CD4-positive, alpha-beta T cell treated with Interleukin-15 for 1 hour (primary cell): ENCODE results near the gene MTIF2.
"Not testable (repeated sequence)": the region's sequence is repeated elsewhere in the genome, so short reads cannot be mapped to it uniquely, and the experiment has no call there.

Source experiments
- DNase-seq: peaks from one replicate; pipeline ENCODE4 v3.0.0-alpha.2; 2020

Gene MTIF2

GRCh38 chr2:55268907-55269644, at the start of gene MTIF2:
TSS of gene MTIF2 (minus strand) at chr2:55269231. CDS start at chr2:55263858, 5,373 bp downstream.
- DNase-seq, result peak; percentile 90

DNA sequence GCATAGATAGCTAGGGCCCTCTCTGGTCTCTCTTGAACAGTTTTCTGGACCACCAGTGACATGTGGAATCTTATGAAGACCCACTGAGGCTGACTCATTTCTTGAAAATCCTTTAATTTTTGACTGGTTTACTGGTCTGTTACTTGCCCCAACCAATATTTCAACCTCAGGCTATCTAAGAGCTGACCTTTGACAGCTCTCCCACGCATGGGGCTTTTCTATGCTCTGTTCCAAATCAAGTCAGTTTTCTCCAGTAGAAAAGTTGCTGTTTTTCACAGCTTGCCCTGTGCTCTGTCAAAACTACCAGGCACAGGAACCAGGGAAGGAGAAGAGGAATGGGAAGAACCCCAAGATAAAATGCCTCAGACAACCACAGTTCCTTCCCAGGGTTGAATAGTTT, 46.0 kb upstream of the MTIF2 start:
- no peak for DNase-seq

DNA sequence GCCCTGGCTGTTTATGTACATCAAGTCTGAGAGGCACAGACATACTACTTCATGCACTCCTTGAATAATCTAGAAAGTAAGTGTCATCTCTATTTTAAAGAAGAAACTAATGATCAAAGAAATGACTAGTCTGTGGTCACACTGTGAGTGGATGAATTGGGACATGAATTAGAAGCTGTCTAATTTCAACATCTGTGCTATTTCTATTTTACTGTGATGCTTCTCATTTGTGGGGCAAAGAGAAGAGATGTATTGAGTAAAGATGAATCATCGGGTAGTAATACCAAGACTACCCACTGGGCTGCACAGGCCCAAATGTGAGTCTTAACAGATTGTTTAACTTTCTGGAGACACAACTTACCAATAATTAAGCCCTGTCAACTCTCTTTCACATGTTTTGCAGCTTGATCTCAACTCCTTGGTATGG, 42.4 kb upstream of the MTIF2 start:
- DNase-seq, result no peak

DNA sequence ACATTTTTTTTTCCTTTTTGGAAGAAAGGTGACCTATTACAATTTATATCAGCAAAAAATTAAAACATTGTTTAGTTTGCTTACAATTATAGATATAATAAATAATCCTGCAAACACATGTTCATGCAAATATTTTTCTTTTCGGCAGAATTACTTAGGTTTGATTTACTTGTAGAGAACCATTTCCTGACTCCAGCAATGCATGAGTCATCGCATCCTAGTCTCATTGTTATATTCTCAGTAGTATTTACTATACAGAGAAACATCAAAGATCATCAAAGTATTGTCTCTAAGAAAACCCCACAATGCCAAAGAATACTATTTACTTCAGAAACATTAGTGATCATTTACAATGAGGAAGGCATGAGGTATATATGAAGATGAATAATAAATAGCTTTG, 40.4 kb upstream of the MTIF2 start:
- DNase-seq, result no peak

- DNase-seq, result no peak
These were observed 33.2 kb upstream of the MTIF2 start for GRCh38 chr2:55302241-55302640.

GRCh38 chr2:55301277-55301676, 32.2 kb upstream of the MTIF2 start:
- DNase-seq, result no peak

DNA sequence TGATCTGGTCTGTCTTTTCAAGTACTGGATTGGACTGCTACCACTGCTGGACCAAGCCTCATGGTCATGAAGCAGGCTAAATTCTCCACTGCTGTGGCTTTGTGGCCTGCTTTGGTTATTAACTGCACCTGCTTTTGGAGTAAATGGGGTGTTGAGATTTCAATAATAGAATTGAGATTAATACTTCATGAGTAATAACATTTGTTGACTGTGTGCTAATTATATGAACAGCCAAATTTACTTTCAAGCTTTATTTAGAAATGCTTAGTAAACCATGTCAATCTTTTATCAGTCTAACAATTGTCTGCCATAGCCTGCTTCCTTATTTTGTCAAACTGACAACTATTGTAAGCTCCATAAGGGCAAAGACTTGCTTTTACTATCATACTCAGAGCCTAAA, 27.4 kb upstream of the MTIF2 start:
- DNase-seq, result no peak

DNA sequence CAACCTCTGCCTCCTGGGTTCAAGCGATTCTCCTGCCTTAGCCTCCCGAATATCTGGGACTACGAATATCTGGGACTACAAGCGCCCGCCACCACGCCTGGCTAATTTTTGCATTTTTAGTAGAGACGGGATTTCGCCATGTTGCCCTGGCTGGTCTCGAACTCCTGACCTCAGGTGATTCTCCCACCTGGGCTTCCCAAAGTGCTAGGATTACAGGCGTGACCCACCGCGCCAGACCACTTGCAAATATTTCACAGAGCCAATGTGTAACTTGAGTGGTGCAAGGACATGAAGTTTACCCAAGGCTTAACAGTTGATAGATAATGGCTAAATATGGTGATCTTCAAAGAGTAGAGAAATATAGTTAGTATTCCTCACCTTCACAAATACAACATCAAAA, 14.1 kb upstream of the MTIF2 start:
- DNase-seq, result no peak

DNA sequence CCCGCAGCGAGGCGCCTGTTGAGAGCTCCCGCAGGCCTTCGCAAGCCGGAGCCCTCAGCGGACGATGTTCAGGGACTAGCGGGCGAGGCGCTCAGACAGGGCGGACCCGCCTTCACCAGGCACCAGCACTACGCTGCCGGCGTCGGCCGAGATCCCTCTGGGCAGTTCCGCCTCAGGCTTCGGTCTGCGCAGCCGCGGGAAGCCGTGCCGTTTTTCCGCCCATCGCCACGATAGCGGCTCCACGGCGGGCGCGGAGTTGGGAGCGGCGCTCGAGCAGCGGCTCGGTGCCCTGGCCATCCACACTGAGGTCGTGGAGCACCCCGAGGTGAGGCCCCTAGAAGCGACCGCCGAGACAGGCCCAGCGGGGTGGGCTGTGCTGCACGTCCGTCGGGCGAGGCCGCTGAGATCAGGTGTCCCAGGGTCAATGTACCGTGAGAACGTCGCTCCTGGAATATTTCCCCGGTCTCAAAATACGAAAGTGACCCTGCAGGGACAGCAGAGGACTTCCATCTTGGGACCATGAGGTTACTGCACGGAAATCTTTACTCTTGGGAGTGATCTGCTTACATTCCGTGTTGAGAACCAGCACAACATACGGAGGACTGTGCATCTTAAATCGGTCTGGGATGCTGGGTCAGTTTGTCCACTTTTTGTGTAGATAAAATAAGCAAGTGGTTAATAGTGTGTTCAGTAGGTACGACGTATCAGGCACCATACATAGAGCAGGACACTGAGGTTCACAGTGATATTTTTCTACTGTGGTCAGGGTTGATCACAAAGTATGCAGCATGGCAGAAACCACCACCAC, 13.3 kb upstream of the MTIF2 start:
- peak; percentile 89 for DNase-seq

GRCh38 chr2:55280851-55281546, 12.0 kb upstream of the MTIF2 start:
- not testable (repeated sequence) for DNase-seq

GRCh38 chr2:55279859-55280424, 10.9 kb upstream of the MTIF2 start:
- DNase-seq, result not testable (repeated sequence)

GRCh38 chr2:55279214-55279835, 10.3 kb upstream of the MTIF2 start:
- DNase-seq, result not testable (repeated sequence)

- no peak for DNase-seq
These were observed 8.3 kb upstream of the MTIF2 start for GRCh38 chr2:55277310-55277709.

DNA sequence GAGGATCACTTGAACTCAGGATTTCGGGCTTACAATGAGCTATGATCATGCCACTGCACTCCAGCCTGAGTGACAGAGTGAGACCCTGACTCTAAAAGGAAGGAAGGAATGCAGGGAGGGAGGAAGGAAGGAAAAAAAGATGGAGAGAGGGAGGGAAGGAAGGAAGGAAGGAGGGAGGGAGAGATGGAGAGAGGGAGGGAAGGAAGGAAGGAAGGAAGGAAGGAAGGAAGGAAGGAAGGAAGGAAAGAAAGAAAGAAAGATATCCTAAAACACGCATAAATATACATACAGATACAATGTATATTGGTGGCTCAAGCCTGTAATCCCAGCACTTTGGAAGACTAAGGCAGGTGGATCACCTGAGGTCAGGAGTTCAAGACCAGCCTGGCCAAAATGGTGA, 5.3 kb upstream of the MTIF2 start:
- not testable (repeated sequence) for DNase-seq

DNA sequence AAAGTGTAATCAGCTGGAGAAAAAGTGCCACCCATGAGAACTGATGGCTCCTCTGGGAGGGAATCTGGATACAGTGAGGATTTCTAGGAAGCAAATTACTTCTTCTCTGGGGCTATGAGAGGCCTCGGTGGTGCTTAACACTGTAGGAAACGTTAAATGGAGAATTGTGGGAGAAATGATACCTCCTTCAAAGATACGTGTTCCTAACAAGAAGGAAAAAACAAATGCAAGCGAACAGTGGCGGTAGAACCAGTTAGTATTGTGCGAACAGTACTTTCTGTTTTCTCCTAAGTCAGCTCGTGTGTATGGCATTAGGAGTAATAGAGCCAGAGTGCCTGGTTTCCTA, 587 bp upstream of the MTIF2 start:
- DNase-seq, result no peak

- DNase-seq, result no peak
These were observed 634 bp downstream of the MTIF2 start for GRCh38 chr2:55268288-55268906.

DNA sequence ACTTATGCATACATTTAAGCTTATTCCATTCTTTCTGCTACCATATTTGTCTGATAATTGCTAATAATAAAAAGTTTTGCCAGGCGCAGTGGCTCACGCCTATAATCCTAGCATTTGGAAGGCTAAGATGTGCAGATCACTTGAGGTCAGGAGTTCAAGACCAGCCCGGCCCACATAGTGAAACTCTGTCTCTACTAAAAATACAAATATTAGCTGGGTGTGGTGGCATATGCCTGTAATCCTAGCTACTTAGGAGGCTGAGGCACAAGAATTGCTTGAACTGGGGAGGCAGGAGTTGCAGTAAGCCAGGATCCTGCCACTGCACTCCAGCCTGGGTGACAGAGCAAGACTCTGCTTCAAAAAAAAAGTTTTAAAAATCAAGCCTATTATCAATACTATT, 9.4 kb downstream of the MTIF2 start:
- DNase-seq, result not testable (repeated sequence)

DNA sequence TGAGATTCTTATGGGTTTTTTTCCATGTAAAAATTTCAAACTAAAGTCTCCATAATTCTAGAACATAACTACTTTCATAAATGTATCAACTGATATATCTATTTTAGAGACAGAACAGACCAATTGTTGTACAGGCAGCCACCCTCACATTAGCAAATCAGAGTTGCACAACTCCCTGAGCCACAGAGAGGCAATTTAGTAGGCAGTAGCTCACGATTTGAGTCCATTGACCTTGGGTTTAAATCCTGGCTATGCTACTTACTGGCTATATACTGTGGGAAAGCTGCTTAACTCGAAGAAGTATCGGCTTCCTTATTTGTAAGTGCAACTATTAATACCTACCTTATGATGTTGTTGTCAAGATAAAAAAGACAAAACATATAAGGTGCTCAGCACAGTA, 16.2 kb downstream of the MTIF2 start:
- DNase-seq, result no peak

DNA sequence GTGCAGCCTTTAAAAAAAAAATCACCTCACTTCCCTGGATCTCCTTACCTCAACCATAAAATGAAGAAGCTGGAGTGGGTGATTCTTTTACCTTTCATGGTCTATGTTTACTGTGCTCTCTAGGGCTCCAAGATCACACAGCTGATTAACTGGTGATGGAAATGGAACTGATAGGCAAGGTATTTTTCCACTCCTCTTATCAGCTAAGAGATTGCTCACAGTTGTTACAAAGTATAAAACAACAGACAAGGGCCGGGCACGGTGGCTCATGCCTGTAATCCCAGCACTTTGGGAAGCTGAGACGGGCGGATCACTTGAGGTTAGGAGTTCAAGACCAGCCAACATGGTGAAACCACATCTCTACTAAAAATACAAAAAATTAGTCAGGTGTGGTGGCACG, 22.0 kb downstream of the MTIF2 start:
- no peak for DNase-seq

DNA sequence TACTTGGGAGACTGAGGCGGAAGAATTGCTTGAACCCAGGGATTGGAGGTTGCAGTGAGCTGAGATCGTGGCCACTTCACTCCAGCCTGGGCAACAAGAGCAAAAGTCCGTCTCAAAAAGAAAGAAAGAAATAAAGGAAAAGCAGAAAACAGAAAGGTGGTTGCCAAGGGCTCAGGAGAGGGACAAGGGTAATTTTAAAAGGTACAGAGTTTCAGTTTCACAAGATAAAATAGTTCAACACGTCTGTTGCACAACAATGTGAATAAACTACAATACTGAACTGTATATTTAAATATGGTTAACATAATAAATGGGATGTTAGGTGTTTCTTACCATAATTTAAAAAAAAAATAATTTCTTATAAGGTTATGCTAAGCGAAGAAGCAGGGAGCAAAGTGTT, 23.6 kb downstream of the MTIF2 start:
- no peak for DNase-seq

DNA sequence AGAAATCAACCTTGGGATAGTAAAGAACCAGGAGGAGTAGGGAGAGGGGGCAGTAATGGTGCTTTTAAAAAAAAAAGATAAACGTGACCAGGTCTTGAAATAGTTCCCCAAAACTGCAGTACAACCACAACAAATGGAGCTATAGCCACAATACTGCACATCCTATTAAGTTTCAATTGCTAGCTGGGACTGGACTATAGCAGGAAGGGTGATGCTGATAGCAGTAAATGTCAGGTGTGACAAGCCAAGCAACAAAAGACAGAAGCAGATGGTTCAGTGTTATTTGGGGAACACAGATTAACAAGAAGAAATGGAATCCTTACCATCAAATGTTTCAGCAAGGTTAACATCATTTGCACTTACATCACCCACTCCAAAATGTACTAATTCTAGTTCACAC, 26.4 kb downstream of the MTIF2 start:
- no peak for DNase-seq

- not testable (repeated sequence) for DNase-seq
These were observed 27.4 kb downstream of the MTIF2 start for GRCh38 chr2:55241582-55241981.
